HG03135 (cell line): ENCODE data around the gene TBCCD1.

Experiments used
- ATAC-seq: cut with Tn5 transposase; IDR thresholded peaks from one replicate; pipeline ENCODE4 v1.9.1; 2021; ENCODE audit warnings: mild to moderate bottlenecking, moderate library complexity; ENCODE audit not compliant: unreplicated experiment

Gene TBCCD1

DNA sequence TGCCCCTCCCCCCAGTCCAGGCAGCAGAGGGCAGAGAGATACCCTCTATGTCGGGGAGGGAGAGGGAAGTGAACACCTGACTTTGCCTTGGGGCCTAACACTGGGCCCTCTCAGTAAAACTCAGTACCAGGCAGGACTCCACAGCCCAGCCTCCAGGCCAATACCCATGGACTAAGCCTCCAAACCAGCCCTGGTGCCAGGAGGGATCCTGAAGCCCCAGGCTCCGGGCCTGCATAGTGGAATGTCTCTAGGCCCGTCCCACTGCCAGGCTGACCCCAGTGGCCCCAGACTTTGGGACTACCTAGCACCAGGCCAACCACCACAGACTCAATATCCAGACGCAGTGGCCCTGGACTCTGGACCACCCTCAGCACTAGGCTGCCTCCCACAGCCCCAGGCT lies 69.5 kb downstream of the TBCCD1 start:
- ATAC-seq: no peak

- no peak for ATAC-seq
Measured at GRCh38 chr3:186496635-186497034, 70.5 kb downstream of the TBCCD1 start.
